ENCODE measurements around the gene ZDHHC11.
"Not testable (repeated sequence)": the region's sequence is repeated elsewhere in the genome, so short reads cannot be mapped to it uniquely, and the experiment has no call there.

ZDHHC11 gene

DNA sequence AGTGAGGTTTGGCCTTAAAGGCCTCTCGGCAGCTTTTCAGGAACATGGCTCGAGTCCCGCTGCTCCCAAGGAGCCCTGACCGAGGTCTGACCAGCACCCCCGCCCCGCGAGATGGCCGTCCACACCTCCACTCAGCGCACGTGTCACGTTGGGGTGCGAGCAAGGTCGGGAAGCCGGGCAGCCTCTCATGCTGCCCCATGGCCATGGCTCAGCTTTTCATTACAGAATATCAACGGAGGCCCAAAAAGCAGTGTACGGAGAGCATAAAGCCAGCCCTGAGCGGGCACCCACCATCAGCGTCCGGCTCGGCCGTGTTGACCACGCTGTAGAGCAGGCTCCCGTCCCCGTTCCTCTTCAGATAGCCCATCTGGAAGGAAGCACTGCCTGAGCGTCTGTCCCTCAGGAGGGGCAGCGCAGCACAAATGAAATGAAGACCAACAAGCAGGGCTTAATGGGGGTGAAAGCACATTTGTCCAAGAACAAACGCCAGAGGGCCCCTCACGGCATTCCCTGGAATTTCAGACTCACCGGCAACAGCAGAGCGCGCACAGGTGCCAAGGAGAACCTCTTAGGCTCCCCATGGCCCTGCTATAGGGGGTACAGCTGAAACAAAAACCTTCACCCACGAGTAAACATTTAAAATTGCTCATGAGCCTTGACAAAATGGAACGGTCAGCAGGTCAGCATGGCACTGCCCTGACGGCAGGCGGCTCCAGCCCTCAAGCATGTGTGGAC lies 30.2 kb upstream of the ZDHHC11 start:
- no peak for DNase-seq (ENCODE audit: low read depth)

DNA sequence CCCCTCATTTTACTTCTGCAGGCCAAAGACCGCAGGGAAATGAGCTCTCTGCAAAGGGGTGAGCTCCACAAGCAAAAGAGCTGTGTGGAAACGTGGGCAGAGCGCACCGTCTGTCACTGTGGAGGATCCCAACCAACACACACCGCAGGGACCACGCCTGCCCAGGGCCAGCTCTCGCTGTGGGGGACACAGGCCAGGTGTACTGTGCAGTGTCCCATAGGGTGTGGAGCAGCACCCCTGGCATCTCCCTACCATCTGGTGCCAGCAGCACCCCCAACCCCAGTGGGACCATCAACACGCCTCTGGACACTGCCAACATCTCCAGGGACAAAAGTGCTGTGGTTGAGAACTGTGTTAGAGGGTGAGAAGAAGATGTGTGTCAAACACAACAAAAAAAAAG lies 27.9 kb upstream of the ZDHHC11 start:
- not testable (repeated sequence) for DNase-seq (ENCODE audit: low read depth)

DNA sequence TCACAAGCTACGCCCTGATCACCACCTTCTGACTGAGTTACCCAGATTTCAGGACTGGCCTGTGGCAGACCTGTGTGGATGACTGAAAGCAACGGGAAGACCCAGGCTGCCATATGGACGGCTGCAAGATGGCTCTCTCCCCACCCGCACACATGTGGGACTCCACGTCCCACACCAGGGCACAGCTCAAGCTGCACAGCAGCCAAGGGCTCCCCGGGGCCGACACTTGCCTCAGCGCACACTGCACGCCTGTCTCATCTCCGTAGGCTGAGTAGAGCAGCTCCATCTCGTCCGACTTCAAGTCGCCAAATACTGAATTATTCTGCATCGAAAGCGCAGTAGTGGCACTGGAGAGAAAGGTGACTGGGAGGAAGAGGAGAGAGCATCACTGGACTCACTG lies 27.3 kb upstream of the ZDHHC11 start:
- DNase-seq (ENCODE audit: low read depth) = no peak

DNA sequence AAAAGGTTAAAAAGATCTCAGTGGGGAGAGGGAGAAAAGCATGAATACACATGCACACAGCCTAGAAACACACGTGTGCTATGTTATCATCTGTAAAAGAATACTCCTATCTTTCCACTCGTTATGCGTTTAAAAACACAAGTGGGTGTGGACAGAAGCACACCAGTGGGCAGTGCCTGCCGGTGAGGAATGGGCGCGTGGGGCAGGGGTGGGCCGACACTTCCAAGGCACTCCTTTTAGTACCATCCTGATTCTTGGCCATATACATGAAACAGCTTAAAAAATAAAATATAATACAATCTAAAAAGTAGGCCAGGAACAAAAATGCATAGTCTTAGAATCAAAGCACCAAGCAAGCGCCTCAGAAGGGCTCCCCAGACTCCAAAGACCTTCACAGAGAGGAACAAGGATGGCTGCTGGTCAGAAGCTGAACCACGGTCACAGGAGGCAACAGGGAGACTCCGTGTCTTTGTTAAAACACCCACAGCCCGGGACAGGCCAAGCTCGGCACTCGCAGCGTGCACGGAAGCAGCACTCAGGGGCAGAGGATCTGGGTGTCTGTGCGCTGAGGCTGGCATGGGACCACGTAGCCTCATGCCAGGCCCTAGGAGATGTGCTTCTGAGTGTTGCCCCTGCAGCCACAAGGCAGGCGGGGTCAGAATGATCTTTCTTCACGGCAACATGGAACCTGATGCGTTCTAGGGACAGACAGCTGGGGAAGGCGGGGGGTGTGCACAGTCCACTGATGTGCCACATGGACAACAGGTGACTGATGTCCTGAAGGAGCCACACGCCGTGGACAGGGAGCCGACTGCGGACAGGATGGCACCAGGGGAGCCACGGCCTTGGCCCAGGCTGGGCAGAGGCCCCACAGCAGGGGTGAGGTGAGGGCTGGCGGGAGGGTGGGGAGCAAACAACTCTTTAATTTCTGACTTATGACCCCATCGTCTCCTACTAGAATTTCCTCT lies 25.9 kb upstream of the ZDHHC11 start:
- DNase-seq (ENCODE audit: low read depth) = no peak

DNA sequence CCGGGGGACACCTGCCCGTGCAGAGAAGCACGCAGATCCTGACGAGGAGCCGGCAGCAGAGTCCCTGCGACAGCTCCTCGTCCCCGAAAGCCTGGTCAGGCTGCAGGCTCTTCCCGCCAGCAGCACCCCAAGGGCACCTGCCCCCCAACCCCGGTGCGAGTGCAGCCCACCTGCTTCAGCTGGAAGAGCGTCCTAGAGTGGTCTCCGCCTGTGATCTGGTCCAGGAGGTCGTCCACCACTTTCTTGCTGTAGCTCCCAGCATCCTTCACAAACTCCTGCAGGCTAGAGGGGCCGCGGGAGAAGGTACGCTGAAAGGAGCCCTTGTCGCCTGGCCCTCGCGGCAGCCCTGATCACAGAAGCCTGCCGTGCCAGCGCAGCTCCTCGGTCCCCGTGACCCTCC lies 25.1 kb upstream of the ZDHHC11 start:
- no peak for DNase-seq (ENCODE audit: low read depth)

DNA sequence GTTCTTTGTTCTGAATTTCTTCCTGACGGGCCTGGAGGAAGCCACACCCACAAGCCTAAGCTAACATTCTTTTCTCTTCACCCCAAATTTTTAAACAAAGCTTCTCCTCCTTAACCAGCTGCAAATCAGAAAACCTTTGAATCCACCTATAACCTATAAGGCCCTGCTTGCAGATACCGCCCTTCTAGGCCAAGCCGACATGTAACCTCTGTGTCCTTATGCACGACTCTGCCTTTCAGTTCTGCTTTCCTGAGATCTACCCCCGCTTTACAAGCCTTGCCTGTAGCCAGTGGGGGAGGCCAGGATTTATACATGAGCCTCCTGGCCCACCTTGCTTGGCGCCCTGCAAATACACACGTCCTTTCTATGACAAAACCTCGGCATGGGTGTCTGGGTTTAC lies 22.5 kb upstream of the ZDHHC11 start:
- DNase-seq (ENCODE audit: low read depth) = no peak

DNA sequence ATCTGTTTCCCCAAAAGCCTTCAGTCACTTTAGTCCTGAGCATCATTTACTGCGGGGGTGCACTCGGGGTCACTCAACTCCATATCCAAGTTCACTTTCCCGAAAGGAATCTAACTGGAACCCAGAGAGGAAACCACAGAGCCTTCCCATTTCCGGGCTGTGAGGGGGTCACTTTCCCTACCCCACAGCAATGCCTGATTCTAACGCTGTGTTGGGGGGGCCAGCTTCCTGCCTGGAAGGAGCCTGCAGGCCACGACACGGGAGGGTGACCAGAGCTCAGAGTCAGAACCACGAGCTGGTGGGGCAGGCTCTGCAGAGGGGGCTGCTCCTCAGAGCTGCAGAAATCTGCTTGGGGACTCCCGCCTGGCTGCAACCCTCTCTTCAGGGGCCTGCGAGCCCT lies 21.5 kb upstream of the ZDHHC11 start:
- DNase-seq (ENCODE audit: low read depth) = no peak

DNA sequence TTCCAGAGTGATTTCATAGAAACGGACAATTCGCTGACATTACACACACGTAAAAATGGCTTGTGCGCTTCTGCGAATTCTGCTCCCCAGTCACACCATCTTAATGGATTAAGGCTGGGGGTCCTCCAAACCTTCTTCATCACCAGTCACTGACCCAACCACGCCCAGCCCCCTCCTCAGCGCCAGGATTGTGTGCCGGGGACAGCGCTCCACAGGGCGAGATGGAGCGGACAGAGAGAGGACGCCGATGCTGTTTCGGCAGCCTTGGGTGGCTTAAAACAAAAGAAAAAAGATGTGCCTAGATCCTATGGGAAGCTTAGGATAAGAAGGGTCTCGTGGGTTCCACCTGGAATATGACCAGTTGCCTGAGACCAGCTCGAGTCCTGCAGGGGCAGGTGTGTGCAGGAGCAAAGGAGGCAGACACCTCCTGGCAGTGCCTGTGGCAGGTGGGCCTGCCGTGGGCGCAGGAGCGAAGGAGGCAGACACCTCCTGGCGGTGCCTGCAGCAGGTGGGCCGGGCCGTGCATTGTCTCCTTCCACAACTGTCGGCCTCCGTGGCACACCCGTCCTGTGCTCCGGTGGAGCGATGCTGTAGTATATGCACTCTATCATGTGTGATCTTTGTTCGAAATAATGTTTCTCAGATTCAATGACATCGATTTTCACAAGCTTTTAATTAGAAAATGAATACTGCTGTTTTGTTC lies 21.0 kb upstream of the ZDHHC11 start:
- DNase-seq (ENCODE audit: low read depth) = no peak

DNA sequence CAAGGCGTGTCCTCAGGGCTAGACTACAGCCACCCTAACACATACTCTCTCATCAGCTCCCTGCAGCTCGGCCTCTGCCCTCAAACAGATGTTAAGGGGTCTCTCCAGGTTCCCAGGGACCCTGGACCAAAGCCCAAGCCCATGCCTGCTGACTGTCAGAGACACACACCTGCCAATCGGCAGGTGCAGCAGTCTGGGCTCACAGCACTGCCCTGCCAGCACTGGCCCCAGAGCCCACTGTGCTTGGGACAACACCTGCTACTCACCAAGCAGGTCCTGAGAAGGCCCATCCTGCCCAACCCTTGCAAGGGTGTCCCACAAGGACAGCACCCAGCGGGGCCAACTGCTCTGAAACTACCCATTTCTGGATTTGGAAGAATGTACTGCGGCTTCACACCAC lies 20.2 kb upstream of the ZDHHC11 start:
- no peak for DNase-seq (ENCODE audit: low read depth)

DNA sequence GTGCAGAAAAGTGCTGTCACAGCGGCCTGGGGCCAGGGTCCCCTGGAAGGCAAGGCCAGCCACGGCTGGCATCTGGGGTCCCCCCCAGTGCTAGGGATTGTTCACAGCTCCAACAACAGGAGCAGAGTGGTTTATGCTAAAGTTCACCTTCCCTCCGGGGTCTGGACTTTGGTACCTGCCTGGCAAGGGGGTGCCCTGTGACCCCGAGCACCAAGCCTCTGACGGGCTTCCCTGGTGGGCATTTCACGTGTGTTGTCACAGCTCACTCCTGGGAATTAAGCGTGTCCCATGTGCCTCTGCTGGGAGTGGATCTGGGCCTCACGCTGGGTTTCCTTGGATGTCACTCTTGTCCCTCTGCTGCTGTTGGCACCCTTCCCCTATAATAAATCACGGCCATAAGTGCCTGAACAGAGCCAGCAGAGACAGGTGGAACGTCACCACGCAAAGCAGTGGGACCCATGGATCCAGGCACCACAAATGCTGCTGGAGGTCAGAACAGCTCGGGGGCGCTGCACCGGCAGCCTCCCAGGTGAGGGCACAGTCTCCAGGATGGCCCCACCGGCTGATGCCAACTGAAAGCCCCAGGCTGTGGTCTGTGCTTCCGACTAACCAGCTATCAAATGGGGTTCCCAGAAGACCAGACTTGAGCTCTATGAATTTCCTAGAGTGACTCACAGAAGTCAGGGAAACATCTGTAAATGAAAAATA lies 17.8 kb upstream of the ZDHHC11 start:
- no peak for DNase-seq (ENCODE audit: low read depth)

DNA sequence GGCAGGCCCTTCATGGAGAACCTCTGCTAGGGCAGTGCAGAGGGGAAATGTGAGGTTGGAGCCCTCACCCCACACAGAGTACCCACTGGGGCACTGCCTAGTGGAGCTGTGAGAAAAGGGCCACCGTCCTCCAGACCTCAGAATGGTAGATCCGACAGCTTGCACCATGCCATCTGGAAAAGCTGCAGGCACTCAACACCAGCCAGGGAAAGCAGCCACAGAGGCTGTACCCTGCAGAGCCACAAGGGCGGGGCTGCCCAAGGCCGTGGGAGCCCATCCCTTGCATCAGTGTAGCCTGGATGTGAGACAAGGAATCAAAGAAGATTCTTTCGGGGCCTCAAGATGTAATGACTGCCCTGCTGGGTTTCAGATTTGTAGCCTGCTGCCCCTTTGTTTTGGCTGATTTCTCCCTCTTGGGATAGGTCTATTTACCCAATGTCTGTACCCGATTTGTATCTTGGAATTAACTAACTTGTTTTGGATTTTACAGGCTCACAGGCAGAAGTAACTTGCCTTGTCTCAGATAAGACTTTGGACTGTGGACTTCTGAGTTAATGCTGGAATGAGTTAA lies 16.6 kb upstream of the ZDHHC11 start:
- DNase-seq (ENCODE audit: low read depth) = no peak

DNA sequence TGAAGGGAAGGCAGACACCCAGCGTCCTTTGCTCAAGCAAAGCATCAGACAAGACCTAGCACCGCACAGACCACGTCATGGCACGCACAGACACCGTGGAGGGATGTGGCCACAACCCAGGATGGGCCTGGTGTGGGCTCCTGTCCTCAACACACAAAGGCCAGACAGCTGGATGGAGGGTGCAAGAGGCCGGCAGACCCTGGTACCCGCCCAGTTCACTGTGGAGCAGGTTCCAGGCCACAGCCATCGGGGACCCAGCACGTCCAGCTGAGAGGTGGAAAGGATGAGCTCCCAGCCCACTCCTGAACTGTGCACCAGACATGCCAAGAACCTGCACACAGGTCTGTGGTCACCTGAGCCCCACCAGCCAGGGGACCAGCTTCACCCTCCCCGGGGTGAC lies 15.0 kb upstream of the ZDHHC11 start:
- DNase-seq (ENCODE audit: low read depth) = no peak

DNA sequence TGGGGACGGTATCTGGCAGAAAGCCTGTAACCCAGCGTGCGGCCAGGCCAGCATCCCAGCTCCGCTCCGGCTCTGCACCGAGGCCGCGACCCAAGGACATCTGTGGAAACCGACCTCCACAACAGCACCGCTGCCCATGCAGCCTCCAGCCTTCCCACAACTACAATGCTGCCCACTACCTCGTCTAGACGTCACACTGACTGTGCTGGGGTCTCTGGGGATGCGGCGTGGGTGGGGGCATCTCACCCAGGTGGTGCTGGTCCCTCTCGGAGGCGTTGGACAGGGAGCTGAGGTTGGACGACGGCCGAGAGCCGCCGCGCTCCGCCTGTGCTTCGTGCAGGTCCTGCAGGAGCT lies 14.4 kb upstream of the ZDHHC11 start:
- DNase-seq (ENCODE audit: low read depth) = no peak

DNA sequence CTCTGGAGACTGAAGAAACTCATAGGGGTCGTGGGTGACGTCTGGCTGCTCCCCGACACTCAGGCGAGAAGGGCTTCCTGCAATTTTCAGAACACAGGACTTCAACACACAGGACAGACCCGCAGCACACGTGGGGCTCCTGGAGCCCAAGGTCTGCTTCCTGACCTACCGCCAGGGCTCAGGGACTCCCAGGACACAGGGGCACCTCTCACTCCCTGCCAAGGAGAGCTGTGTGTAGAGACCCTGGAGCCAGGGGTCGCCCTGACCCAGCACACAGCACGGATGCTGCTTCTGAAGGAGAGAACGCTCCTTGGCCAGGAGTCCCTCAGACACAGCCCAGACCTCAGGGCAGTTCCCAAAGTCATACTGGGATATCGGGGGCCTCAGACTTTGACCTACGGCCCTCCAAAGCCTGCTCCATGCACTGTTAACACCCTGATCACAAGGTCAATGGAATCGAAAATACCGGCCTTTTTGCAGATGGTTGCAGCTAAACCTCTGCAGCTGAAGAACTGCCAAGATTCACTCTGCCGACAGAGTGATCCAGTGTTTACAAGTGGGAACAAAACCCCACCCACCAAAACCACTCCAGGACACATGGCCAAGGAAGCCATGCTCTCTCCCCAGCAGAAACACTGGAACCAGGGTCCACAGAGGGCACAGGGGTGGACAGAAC lies 13.8 kb upstream of the ZDHHC11 start:
- no peak for DNase-seq (ENCODE audit: low read depth)

DNA sequence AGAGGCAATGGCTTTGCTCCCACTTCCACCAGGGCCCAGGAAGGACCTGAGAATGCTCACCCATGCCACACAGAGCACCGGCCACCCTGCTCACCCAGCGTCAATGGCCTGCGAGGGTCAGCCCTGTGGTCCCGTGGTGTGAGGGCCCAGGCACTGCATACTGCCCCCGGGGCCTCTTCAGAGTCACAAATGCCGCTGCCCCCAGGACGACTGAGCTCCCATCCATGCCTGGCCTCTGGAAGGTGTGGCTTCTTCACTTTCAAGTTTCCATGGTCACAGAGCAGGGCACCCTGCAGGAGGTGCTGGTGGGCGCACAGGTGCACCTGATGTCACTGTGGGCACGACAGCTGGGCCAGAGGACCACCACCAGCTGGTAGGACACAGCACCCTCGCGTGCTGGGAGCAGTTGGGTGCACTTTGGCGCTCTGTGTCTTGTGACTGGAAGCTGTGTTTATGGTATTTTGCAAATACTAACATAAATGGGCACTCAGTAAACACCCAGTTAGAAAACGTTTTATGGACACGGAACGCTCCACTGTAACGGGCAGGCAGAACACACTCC lies 12.5 kb upstream of the ZDHHC11 start:
- DNase-seq (ENCODE audit: low read depth) = no peak

DNA sequence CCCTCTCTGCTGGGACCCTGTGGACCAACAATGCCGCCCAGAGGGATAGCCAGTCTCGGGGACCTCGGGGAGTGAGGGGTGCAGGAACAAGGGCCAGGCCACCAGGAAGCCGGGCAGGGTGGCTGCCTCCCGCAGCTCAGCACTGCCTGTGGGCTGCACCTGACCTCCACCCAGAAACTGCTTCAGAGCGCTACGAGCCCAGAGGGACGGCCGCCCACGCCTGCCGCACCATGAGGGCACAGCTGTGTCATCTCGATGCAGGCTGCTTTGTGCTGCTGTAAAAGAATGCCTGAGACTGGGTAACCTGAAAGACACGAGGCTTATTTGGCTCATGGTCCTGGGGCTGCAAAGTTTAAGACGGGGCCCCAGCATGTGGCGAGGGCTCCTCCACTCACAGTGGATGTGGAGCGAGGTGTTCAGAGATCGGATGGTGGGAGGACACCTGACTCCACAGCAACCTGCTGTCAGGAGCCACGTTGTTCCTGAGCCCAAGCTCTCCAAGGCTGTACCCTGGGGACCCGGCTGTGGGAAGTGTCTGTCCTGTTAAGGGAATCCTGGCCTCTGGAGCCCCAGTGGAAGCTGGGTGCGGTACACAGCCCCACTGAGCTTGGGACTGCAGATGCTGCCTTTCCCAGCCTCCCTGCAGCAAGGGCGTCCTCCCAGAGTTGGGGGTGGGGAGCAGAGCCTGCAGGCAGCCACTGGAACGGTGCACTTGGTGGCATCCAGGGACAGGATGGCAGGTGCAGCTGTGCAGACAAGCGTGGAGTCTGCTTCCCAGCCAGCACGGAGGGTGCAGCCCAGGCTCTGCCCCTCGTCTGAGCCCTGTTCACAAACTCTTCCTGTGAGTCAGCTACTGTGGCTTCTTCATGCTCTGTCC lies 11.8 kb upstream of the ZDHHC11 start:
- DNase-seq (ENCODE audit: low read depth) = no peak

DNA sequence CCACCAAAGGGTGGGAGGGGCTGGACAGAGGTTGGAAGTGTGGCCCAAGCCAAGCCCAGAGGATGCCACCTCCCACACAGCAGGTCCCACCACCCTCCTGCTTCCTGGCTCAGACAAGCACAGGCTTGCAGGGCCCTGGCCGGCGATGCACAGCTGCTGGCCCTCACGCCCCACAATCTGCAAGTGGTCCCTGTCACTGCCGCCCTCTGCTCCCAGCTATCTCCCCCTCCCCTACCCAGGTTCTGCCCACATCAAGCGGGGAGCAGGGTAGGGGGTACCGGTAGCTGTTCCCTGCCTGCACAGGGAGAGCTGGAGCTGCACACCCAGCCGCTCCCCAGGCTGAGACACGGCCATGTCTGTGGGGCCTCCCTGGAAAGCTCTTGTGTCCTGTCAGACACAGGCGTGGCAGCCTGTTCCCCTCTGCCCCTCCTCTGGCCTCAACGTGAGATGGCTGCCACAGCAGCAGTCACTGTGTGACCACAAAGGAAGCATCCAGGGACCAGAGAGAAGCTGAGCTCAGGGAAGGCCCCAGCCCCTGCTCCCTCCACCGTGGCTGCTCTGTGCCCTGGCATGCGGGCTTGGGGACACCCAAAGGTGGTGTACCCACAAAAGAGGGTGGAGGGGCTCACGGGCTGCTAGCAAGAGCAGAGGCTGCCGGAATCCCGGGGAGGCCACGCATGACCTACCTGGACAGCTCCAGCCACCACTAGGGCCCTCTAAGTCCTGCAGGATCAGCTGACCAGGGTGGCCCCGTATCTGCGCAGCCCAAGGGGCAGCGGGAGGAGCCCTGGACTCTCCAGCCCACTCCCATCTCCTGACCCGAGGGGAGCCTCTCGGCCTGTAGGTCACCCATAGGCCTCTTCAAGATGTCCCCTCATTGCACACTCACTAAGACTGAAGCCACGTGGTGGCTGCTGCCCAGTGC lies 10.9 kb upstream of the ZDHHC11 start:
- DNase-seq (ENCODE audit: low read depth) = no peak

DNA sequence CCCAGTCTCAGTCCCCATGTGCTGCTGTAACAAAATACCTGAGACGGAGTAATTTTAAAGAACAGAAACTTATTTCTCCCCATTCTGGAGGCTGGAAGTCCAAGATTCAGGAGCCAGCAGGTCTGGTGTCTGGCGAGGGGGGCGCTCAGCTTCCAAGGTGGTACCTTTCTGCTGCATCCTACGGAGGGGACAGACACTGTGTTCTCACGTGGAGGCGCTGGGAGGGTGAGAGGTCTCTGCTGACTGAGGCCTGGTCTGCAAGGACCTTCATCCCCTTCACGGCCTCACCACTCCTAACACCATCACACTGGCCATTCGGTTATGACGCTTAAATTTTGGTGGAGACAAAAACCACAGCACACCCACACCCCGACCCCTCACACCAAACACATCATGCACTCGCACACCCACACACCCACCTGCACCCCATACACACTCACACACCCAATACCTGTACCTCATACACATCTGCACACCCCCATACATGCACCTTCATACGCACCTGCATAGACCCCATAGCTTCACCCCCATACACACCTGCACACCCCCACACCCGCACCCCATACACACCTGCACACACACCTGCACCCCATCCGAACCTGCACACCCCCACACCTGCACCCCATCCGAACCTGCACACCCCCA lies 9.8 kb upstream of the ZDHHC11 start:
- DNase-seq (ENCODE audit: low read depth) = no peak
